Mesenchymal stem cell (in vitro differentiated cells and primary cell): Measurements from ENCODE around the gene NPY4R.
"Not testable (repeated sequence)": the region's sequence is repeated elsewhere in the genome, so short reads cannot be mapped to it uniquely, and the experiment has no call there.

Experiments used
- DNase-seq: peaks from one replicate; pipeline ENCODE4 v3.0.0-alpha.2; 2013
- H2AFZ ChIP-seq: one replicate; pipeline ENCODE4 v1.6.1; 2013; ENCODE audit warnings: low read depth, mild to moderate bottlenecking, control low read depth, inconsistent platforms, low read length, moderate library complexity
- H2AK5ac ChIP-seq: 2 replicates; pipeline ENCODE4 v1.6.1; 2013; ENCODE audit warnings: low read length, moderate library complexity, mild to moderate bottlenecking, inconsistent platforms; ENCODE audit not compliant: severe bottlenecking
- H2BK120ac ChIP-seq: one replicate; pipeline ENCODE4 v1.6.1; 2013; ENCODE audit warnings: low read depth, mild to moderate bottlenecking, inconsistent platforms, low read length, moderate library complexity
- H2BK12ac ChIP-seq, 2 experiments: one replicate each; pipeline ENCODE4 v1.6.1; 2013; ENCODE audit warnings: inconsistent platforms in 2 of 2, low read length in 2 of 2, mild to moderate bottlenecking in 2 of 2, moderate library complexity in 2 of 2, control low read depth in 1 of 2
- H2BK15ac ChIP-seq: one replicate; pipeline ENCODE4 v1.6.1; 2013; ENCODE audit warnings: mild to moderate bottlenecking, low read depth, inconsistent platforms; ENCODE audit not compliant: poor library complexity, severe bottlenecking
- H2BK5ac ChIP-seq: 2 replicates; pipeline ENCODE4 v1.6.1; 2013; ENCODE audit warnings: low read depth, mild to moderate bottlenecking, low read length, control low read depth, inconsistent platforms; ENCODE audit not compliant: poor library complexity, severe bottlenecking
- H3K14ac ChIP-seq, 2 experiments: one replicate each; pipeline ENCODE4 v1.6.1; 2013; ENCODE audit warnings: inconsistent platforms in 2 of 2, low read length in 2 of 2, control low read depth in 1 of 2, mild to moderate bottlenecking in 1 of 2, moderate library complexity in 1 of 2
- H3K18ac ChIP-seq, 2 experiments: one replicate each; pipeline ENCODE4 v1.6.1; 2013; ENCODE audit warnings: inconsistent platforms in 2 of 2, low read length in 2 of 2, control low read depth in 1 of 2, low read depth in 1 of 2, mild to moderate bottlenecking in 1 of 2
- H3K23ac ChIP-seq, 2 experiments: one replicate each; pipeline ENCODE4 v1.6.1; 2013; ENCODE audit warnings: inconsistent platforms in 2 of 2, low read length in 2 of 2, mild to moderate bottlenecking in 2 of 2, moderate library complexity in 2 of 2, control low read depth in 1 of 2
- H3K27ac ChIP-seq: 2 replicates; pipeline ENCODE4 v1.5.1; 2013; ENCODE audit warnings: mild to moderate bottlenecking, moderate library complexity, low read length, control low read depth, inconsistent platforms; ENCODE audit not compliant: poor library complexity, severe bottlenecking
- H3K27me3 ChIP-seq, 2 experiments: 2 replicates each; pipeline versions ENCODE4 v1.6.1 to v1.7.0; 2013; ENCODE audit warnings: low read length in 2 of 2, mild to moderate bottlenecking in 2 of 2, moderate library complexity in 2 of 2, control low read depth in 1 of 2, inconsistent platforms in 1 of 2; ENCODE audit not compliant: control insufficient read depth in 1 of 2, insufficient read depth in 1 of 2
- H3K36me3 ChIP-seq, 2 experiments: 2 replicates each; pipeline versions ENCODE4 v1.6.1 to v1.7.0; 2013; ENCODE audit warnings: low read length in 2 of 2, control low read depth in 1 of 2, inconsistent platforms in 1 of 2, low read depth in 1 of 2, mild to moderate bottlenecking in 1 of 2; ENCODE audit not compliant: insufficient read depth in 2 of 2, control insufficient read depth in 1 of 2
- H3K4ac ChIP-seq, 2 experiments: one replicate each; pipeline ENCODE4 v1.6.1; 2013; ENCODE audit warnings: inconsistent platforms in 2 of 2, low read length in 2 of 2, mild to moderate bottlenecking in 2 of 2, moderate library complexity in 2 of 2, control low read depth in 1 of 2, low read depth in 1 of 2
- H3K4me1 ChIP-seq: 2 replicates; pipeline ENCODE4 v1.6.1; 2013; ENCODE audit warnings: low read depth, low read length, control low read depth; ENCODE audit not compliant: control insufficient read depth, insufficient read depth
- H3K4me2 ChIP-seq: 2 replicates; pipeline ENCODE4 v1.6.1; 2013; ENCODE audit warnings: low read length, mild to moderate bottlenecking, inconsistent platforms; ENCODE audit not compliant: poor library complexity, severe bottlenecking
- H3K4me3 ChIP-seq, 2 experiments: 2 replicates each; pipeline versions ENCODE4 v1.5.1 to v1.7.0; 2013; ENCODE audit warnings: low read length in 2 of 2, mild to moderate bottlenecking in 2 of 2, control low read depth in 1 of 2, low read depth in 1 of 2; ENCODE audit not compliant: insufficient read depth in 1 of 2
- H3K79me1 ChIP-seq: replicated peaks from 2 replicates; pipeline ENCODE4 v1.6.1; 2013; ENCODE audit warnings: mild to moderate bottlenecking, control low read depth, low read length, inconsistent platforms; ENCODE audit not compliant: poor library complexity, severe bottlenecking
- H3K9ac ChIP-seq: 2 replicates; pipeline ENCODE4 v1.7.0; 2013; ENCODE audit warnings: mild to moderate bottlenecking, low read length, moderate library complexity
- H3K9me3 ChIP-seq: 2 replicates; pipeline ENCODE4 v1.7.0; 2013; ENCODE audit warnings: mild to moderate bottlenecking, low read length; ENCODE audit not compliant: control insufficient read depth
- H4K8ac ChIP-seq: one replicate; pipeline ENCODE4 v1.6.1; 2013; ENCODE audit warnings: inconsistent platforms, mild to moderate bottlenecking, low read length, moderate library complexity
- H4K91ac ChIP-seq: one replicate; pipeline ENCODE4 v1.6.1; 2013; ENCODE audit warnings: mild to moderate bottlenecking, low read length, inconsistent platforms
- WGBS: methylation state at CpG from one replicate; pipeline ENCODE4 v1.1.7; 2013; ENCODE audit warnings: mixed read lengths; 5-methylcytosine and 5-hydroxymethylcytosine counted together

Gene NPY4R

GRCh38 chr10:46450829-46451228, 14.9 kb downstream of the NPY4R start:
- H2AK5ac ChIP-seq, H2BK15ac ChIP-seq, H3K4me2 ChIP-seq, H3K9ac ChIP-seq, H3K36me3 ChIP-seq, H3K4me1 ChIP-seq, H2BK120ac ChIP-seq, H3K27me3 ChIP-seq, H3K79me1 ChIP-seq, H2BK12ac ChIP-seq, H3K4me3 ChIP-seq, H3K23ac ChIP-seq, H4K8ac ChIP-seq, H3K14ac ChIP-seq, H3K18ac ChIP-seq, H3K4ac ChIP-seq, H2BK5ac ChIP-seq, DNase-seq, H2AFZ ChIP-seq, H3K27ac ChIP-seq, H3K9me3 ChIP-seq, H4K91ac ChIP-seq: not testable (repeated sequence)
- WGBS = no CpG with 5 or more reads among the region's 8 CpGs

- not testable (repeated sequence) for H3K9me3 ChIP-seq, H4K91ac ChIP-seq, H3K79me1 ChIP-seq, H3K27me3 ChIP-seq, H4K8ac ChIP-seq, H3K36me3 ChIP-seq, H2BK5ac ChIP-seq, H2BK120ac ChIP-seq, DNase-seq, H2BK15ac ChIP-seq, H3K9ac ChIP-seq, H2AK5ac ChIP-seq, H3K4me1 ChIP-seq, H2AFZ ChIP-seq, H3K4me2 ChIP-seq, H3K23ac ChIP-seq, H3K27ac ChIP-seq, H3K14ac ChIP-seq, H2BK12ac ChIP-seq, H3K18ac ChIP-seq, H3K4ac ChIP-seq, H3K4me3 ChIP-seq
- 89% methylated on average over 3 of the region's 5 CpGs for WGBS
These were observed 18.3 kb downstream of the NPY4R start for GRCh38 chr10:46447439-46447838.

DNA sequence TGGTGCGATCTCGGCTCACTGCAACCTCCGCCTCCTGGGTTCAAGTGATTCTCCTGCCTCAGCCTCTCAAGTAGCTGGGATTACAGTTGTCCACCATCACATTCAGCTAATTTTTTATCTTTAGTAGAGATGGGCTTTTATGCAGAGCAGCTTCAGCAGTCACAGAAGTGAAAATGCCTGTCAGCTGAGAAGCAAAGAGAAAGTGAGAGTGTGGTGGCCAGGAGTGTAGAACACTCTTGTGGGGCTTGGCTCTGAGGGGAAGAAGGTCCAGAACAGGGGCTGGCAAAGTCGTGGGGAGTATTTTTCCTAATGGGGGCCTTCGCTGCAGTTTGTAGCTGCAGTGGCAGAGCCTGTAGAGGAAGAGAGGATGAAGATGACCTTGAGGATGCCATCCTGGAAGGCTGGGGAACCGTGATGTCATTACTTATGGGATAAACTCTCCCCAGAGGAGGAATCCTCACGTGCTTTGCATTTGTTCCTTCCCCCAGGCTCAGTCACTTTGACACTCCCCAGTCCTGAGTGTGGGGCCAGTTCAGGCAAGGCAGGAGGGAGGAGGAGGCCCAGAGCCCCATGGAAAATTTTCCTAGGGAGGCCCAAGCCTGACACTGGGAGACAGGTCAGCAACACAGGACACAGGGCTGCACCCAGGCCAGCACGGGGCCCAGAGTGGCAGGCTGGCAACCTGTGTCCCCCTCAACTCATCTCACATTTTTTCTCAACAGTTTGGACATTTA, 20.2 kb downstream of the NPY4R start:
- not testable (repeated sequence) for H3K4me1 ChIP-seq, H3K4me2 ChIP-seq, H3K27ac ChIP-seq, H3K23ac ChIP-seq, H3K36me3 ChIP-seq, H2AFZ ChIP-seq, H3K9me3 ChIP-seq, H3K79me1 ChIP-seq, H2AK5ac ChIP-seq, H3K4me3 ChIP-seq, H2BK12ac ChIP-seq, H4K8ac ChIP-seq, H3K27me3 ChIP-seq, H2BK120ac ChIP-seq, H2BK5ac ChIP-seq, H3K4ac ChIP-seq, H3K14ac ChIP-seq, H4K91ac ChIP-seq, H3K18ac ChIP-seq, H2BK15ac ChIP-seq, H3K9ac ChIP-seq
- peak; percentile 9 for DNase-seq
- WGBS = no CpG with 5 or more reads among the region's 8 CpGs

- not testable (repeated sequence) for H3K27ac ChIP-seq, H2BK120ac ChIP-seq, H4K91ac ChIP-seq, H3K4me2 ChIP-seq, H3K4ac ChIP-seq, DNase-seq, H3K18ac ChIP-seq, H2BK15ac ChIP-seq, H2AK5ac ChIP-seq, H3K9me3 ChIP-seq, H3K36me3 ChIP-seq, H3K23ac ChIP-seq, H3K79me1 ChIP-seq, H3K14ac ChIP-seq, H3K4me1 ChIP-seq, H4K8ac ChIP-seq, H2BK5ac ChIP-seq, H3K27me3 ChIP-seq, H3K4me3 ChIP-seq, H3K9ac ChIP-seq, H2BK12ac ChIP-seq, H2AFZ ChIP-seq
- no CpG with 5 or more reads among the region's 1 CpG for WGBS
These were observed 22.3 kb downstream of the NPY4R start for GRCh38 chr10:46443422-46443821.
